Stimulated activated CD8-positive, alpha-beta memory T cell treated with anti-CD3 and anti-CD28 coated beads, Interleukin-4, amount 100 ng/mL, for 4 hours (primary cell): ENCODE data around the gene CARMIL1.

ENCODE experiments used
- DNase-seq, 2 donors: peaks; one replicate each; pipeline ENCODE4 v3.0.0-alpha.2; 2020; ENCODE audit warnings: low read depth in 2 of 2, low spot score in 1 of 2

The CARMIL1 gene

GRCh38 chr6:25601800-25602673, 322.9 kb downstream of the CARMIL1 start:
- no peak for DNase-seq

- DNase-seq = no peak
Measured at GRCh38 chr6:25602674-25602982, 323.5 kb downstream of the CARMIL1 start.

GRCh38 chr6:25603251-25603650, 324.1 kb downstream of the CARMIL1 start:
- DNase-seq = no peak

- DNase-seq = no peak
Measured at GRCh38 chr6:25606151-25606550, 327.0 kb downstream of the CARMIL1 start.

GRCh38 chr6:25608558-25609174, 329.5 kb downstream of the CARMIL1 start:
- DNase-seq = no peak

GRCh38 chr6:25612666-25613065, 333.5 kb downstream of the CARMIL1 start:
- DNase-seq = no peak

GRCh38 chr6:25613415-25613814, 334.2 kb downstream of the CARMIL1 start:
- DNase-seq = no peak

- DNase-seq = no peak
Measured at GRCh38 chr6:25614052-25614451, 334.9 kb downstream of the CARMIL1 start.

GRCh38 chr6:25615471-25615870, 336.3 kb downstream of the CARMIL1 start:
- DNase-seq = no peak

GRCh38 chr6:25617997-25618396, 338.8 kb downstream of the CARMIL1 start:
- no peak for DNase-seq

- no peak for DNase-seq
Measured at GRCh38 chr6:25619217-25619616, 340.0 kb downstream of the CARMIL1 start.

- no peak for DNase-seq
Measured at GRCh38 chr6:25620391-25620790, 341.2 kb downstream of the CARMIL1 start.

GRCh38 chr6:25623065-25623464, 343.9 kb downstream of the CARMIL1 start:
- no peak for DNase-seq

GRCh38 chr6:25623879-25624278, 344.7 kb downstream of the CARMIL1 start:
- DNase-seq = no peak

GRCh38 chr6:25627001-25627400, 347.8 kb downstream of the CARMIL1 start:
- DNase-seq = no peak

- DNase-seq = no peak
Measured at GRCh38 chr6:25628471-25629197, 349.5 kb downstream of the CARMIL1 start.

- no peak for DNase-seq
Measured at GRCh38 chr6:25629198-25629576, 350.0 kb downstream of the CARMIL1 start.

GRCh38 chr6:25630508-25631278, 351.5 kb downstream of the CARMIL1 start:
- no peak for DNase-seq

- no peak for DNase-seq
Measured at GRCh38 chr6:25635886-25636317, 356.7 kb downstream of the CARMIL1 start.

- no peak for DNase-seq
Measured at GRCh38 chr6:25637211-25637610, 358.0 kb downstream of the CARMIL1 start.

- DNase-seq = no peak
Measured at GRCh38 chr6:25637960-25638434, 358.8 kb downstream of the CARMIL1 start.
